GM21526 (cell line): ENCODE data around the gene TACC3.

ENCODE experiments used
- ATAC-seq: cut with Tn5 transposase; IDR thresholded peaks from one replicate; pipeline ENCODE4 v1.9.1; 2021; ENCODE audit warnings: moderate library complexity; ENCODE audit not compliant: unreplicated experiment, low FRiP score

TACC3 gene

GRCh38 chr4:1769692-1770091 lies 48.4 kb downstream of the TACC3 start:
- no peak for ATAC-seq

- no peak for ATAC-seq
These were observed 48.9 kb downstream of the TACC3 start for GRCh38 chr4:1770245-1770644.

GRCh38 chr4:1770791-1771231 lies 49.5 kb downstream of the TACC3 start:
- no peak for ATAC-seq

- no peak for ATAC-seq
These were observed 50.4 kb downstream of the TACC3 start for GRCh38 chr4:1771555-1772305.

- ATAC-seq = no peak
These were observed 51.7 kb downstream of the TACC3 start for GRCh38 chr4:1772853-1773538.

GRCh38 chr4:1773754-1774153 lies 52.4 kb downstream of the TACC3 start:
- no peak for ATAC-seq

GRCh38 chr4:1775731-1776500 lies 54.6 kb downstream of the TACC3 start:
- ATAC-seq = no peak

GRCh38 chr4:1776521-1777161 lies 55.3 kb downstream of the TACC3 start:
- ATAC-seq = no peak

GRCh38 chr4:1777822-1778641 lies 56.7 kb downstream of the TACC3 start:
- no peak for ATAC-seq

- no peak for ATAC-seq
These were observed 57.5 kb downstream of the TACC3 start for GRCh38 chr4:1778642-1779392.

- ATAC-seq = no peak
These were observed 58.5 kb downstream of the TACC3 start for GRCh38 chr4:1779588-1780382.

- ATAC-seq = no peak
These were observed 59.1 kb downstream of the TACC3 start for GRCh38 chr4:1780435-1780834.

- no peak for ATAC-seq
These were observed 61.7 kb downstream of the TACC3 start for GRCh38 chr4:1783015-1783414.

- ATAC-seq = no peak
These were observed 62.6 kb downstream of the TACC3 start for GRCh38 chr4:1783970-1784369.

- no peak for ATAC-seq
These were observed 63.1 kb downstream of the TACC3 start for GRCh38 chr4:1784395-1784788.

GRCh38 chr4:1784789-1785591 lies 63.7 kb downstream of the TACC3 start:
- no peak for ATAC-seq

GRCh38 chr4:1785592-1785991 lies 64.3 kb downstream of the TACC3 start:
- no peak for ATAC-seq
